Measurements from ENCODE around the gene GAREM1.
A peak's percentile ranks its signal among the peaks of the same experiment; 100 is the strongest.

The GAREM1 gene

DNA sequence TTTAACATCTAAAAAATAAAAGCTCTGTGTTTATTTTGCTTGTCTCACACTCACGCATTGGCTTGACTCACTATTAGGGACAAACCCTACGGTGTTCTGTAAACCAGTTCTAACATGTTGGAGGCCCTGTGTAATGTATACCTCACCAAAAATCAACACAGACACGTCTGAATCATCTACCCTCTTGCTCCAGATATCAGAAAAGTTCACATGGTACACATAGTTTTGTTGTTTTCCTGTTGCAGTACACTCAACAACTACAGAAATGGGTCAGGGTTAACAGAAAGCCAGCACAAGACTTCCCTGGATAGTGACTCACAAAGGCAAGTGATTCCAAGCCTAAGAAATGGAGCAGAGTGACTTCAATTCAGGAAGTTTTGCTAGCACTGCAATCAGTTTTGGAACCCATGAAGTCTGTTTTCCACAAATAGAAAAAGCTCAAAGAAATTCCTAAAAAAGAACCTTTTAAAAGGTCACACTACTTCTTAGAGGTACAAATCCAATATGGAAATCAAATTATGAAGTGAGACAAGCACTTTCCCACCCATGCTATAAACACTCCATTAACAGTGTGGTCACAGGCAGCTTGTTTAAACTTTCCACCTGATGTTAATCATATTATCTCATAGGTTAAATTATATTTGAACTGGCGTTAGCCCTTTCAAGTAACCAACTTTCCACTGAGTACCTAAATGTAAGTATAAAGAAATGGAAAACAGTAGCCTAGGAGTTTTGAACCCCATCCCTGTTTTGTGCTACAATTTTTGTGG, 87.4 kb downstream of the GAREM1 start:
- H3K27me3 ChIP-seq (ENCODE audit: low read depth, low read length), result no peaks in the 10 kb centered on the region
- H4K20me1 ChIP-seq (ENCODE audit: insufficient read depth, low read length), result no peaks in the 10 kb centered on the region
- H3K9ac ChIP-seq (ENCODE audit: low read length), result no peak overlapping the region
- no peak overlapping the region for H3K4me2 ChIP-seq (ENCODE audit: low read length)
- TF ChIP-seq, protein P1, sequence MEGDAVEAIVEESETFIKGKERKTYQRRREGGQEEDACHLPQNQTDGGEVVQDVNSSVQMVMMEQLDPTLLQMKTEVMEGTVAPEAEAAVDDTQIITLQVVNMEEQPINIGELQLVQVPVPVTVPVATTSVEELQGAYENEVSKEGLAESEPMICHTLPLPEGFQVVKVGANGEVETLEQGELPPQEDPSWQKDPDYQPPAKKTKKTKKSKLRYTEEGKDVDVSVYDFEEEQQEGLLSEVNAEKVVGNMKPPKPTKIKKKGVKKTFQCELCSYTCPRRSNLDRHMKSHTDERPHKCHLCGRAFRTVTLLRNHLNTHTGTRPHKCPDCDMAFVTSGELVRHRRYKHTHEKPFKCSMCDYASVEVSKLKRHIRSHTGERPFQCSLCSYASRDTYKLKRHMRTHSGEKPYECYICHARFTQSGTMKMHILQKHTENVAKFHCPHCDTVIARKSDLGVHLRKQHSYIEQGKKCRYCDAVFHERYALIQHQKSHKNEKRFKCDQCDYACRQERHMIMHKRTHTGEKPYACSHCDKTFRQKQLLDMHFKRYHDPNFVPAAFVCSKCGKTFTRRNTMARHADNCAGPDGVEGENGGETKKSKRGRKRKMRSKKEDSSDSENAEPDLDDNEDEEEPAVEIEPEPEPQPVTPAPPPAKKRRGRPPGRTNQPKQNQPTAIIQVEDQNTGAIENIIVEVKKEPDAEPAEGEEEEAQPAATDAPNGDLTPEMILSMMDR (IDR thresholded peaks at IDR 0.05; ENCODE audit: low read depth, low read length), result no peak
- TF ChIP-seq EZH2phosphoT487 (IDR thresholded peaks at IDR 0.05; ENCODE audit: low read depth), result no peak
- no peaks in the 10 kb centered on the region for H3K4me1 ChIP-seq (ENCODE audit: low read length)
- no peak overlapping the region for H2AFZ ChIP-seq (ENCODE audit: low read depth, low read length)
- H3K4me3 ChIP-seq (ENCODE audit: low read length), result no peak overlapping the region
- no peaks in the 10 kb centered on the region for H3K79me2 ChIP-seq (ENCODE audit: low read length)
- no peak overlapping the region for H3K27ac ChIP-seq (ENCODE audit: low read length)
- no peaks in the 10 kb centered on the region for H3K9me3 ChIP-seq (ENCODE audit: insufficient read depth, low read length)
- no peaks in the 10 kb centered on the region for H3K36me3 ChIP-seq (replicated peaks; ENCODE audit: low read depth, low read length)

DNA sequence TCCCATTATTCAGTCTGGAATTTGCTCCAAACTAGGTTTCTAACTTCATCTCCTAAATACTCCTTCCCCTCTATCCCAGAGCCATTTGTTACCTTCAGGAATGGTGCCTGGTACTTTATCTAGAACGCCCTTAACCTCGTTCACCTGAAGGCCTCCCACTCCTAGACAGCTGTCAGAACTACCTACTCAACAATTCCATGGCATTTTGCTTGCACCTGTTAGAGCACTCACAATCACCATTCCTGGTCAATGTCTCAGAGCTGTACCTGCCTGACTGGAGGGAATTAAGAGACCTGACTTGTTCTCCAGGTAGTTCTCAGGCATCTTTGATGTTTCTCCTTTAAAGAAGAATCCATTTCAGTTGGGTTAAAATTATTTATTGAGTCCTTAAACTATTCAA, 88.9 kb downstream of the GAREM1 start:
- Histone ChIP-seq H3K79me2 (ENCODE audit: low read length) (no peaks in the 10 kb centered on the region), H4K20me1 (ENCODE audit: insufficient read depth, low read length) (no peaks in the 10 kb centered on the region), H3K27me3 (ENCODE audit: low read depth, low read length) (no peaks in the 10 kb centered on the region), H3K9ac (ENCODE audit: low read length) (no peak overlapping the region), H3K4me2 (ENCODE audit: low read length) (no peak overlapping the region), H2AFZ (ENCODE audit: low read depth, low read length) (no peak overlapping the region), H3K9me3 (ENCODE audit: insufficient read depth, low read length) (no peaks in the 10 kb centered on the region), H3K4me1 (ENCODE audit: low read length) (no peaks in the 10 kb centered on the region), H3K27ac (ENCODE audit: low read length) (no peak overlapping the region), H3K4me3 (ENCODE audit: low read length) (no peak overlapping the region), H3K36me3 (replicated peaks; ENCODE audit: low read depth, low read length) (no peaks in the 10 kb centered on the region)
- TF ChIP-seq EZH2phosphoT487 (IDR thresholded peaks at IDR 0.05; ENCODE audit: low read depth), result no peak
- TF ChIP-seq, protein P1 (IDR thresholded peaks at IDR 0.05; ENCODE audit: low read depth, low read length), result no peak

DNA sequence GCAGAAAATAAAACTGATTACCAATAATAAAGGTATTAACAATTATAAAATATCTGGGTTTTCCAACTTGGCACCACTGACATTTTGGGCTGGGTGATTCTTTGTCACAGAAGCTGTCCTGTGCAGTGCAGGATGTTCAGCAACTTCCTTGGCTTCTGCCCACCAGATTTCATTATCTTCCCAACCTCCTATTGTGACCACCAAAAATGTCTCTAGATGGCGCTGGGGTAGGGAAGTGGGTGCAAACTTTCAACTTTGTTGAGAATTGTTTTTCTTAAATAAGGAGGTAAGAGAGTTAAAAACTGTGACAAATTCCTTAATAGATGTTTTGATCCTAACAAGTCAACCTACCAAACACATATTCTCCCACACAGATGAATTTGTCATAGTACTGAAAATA, 90.1 kb downstream of the GAREM1 start:
- no peaks in the 10 kb centered on the region for H3K4me1 ChIP-seq (ENCODE audit: low read length)

GRCh38 chr18:32379891-32380290, 90.8 kb downstream of the GAREM1 start:
- Histone ChIP-seq H3K4me2 (ENCODE audit: low read length) (no peak overlapping the region), H3K9me3 (ENCODE audit: insufficient read depth, low read length) (no peaks in the 10 kb centered on the region), H4K20me1 (ENCODE audit: insufficient read depth, low read length) (no peaks in the 10 kb centered on the region), H3K27me3 (ENCODE audit: low read depth, low read length) (no peaks in the 10 kb centered on the region), H3K4me1 (ENCODE audit: low read length) (no peaks in the 10 kb centered on the region), H3K27ac (ENCODE audit: low read length) (no peak overlapping the region), H2AFZ (ENCODE audit: low read depth, low read length) (no peak overlapping the region), H3K36me3 (replicated peaks; ENCODE audit: low read depth, low read length) (no peaks in the 10 kb centered on the region), H3K9ac (ENCODE audit: low read length) (no peak overlapping the region), H3K79me2 (ENCODE audit: low read length) (no peaks in the 10 kb centered on the region), H3K4me3 (ENCODE audit: low read length) (no peak overlapping the region)
- TF ChIP-seq EZH2phosphoT487 (IDR thresholded peaks at IDR 0.05; ENCODE audit: low read depth), result no peak
- TF ChIP-seq, protein P1 (IDR thresholded peaks at IDR 0.05; ENCODE audit: low read depth, low read length), result no peak

More for the DNA sequence above, 90.1 kb downstream of the GAREM1 start:
- no peaks in the 10 kb centered on the region for H3K79me2 ChIP-seq (ENCODE audit: low read length)
- no peaks in the 10 kb centered on the region for H4K20me1 ChIP-seq (ENCODE audit: insufficient read depth, low read length)
- no peak overlapping the region for H3K9ac ChIP-seq (ENCODE audit: low read length)
- TF ChIP-seq EZH2phosphoT487 (IDR thresholded peaks at IDR 0.05; ENCODE audit: low read depth), result no peak
- TF ChIP-seq, protein P1 (IDR thresholded peaks at IDR 0.05; ENCODE audit: low read depth, low read length), result peak; percentile 52
- no peaks in the 10 kb centered on the region for H3K9me3 ChIP-seq (ENCODE audit: insufficient read depth, low read length)
- H2AFZ ChIP-seq (ENCODE audit: low read depth, low read length), result no peak overlapping the region
- H3K4me3 ChIP-seq (ENCODE audit: low read length), result no peak overlapping the region
- H3K36me3 ChIP-seq (replicated peaks; ENCODE audit: low read depth, low read length), result no peaks in the 10 kb centered on the region
- no peak overlapping the region for H3K27ac ChIP-seq (ENCODE audit: low read length)
- H3K27me3 ChIP-seq (ENCODE audit: low read depth, low read length), result no peaks in the 10 kb centered on the region
- H3K4me2 ChIP-seq (ENCODE audit: low read length), result no peak overlapping the region
